HEK293 (cell line): Measurements from ENCODE around the gene SLC39A11.

ENCODE experiments used
- GFI1B ChIP-seq: fragments of 450-650 bp; formaldehyde crosslinking; IDR thresholded peaks from 2 replicates; pipeline ENCODE4 v1.5.1; 2016; ENCODE audit warnings: missing biosample characterization, missing genetic modification characterization
- KLF10 ChIP-seq: fragments of 450-650 bp; IDR thresholded peaks from 2 replicates; pipeline ENCODE4 v1.5.1; 2018; ENCODE audit warnings: missing biosample characterization, mild to moderate bottlenecking, missing genetic modification characterization
- KLF7 ChIP-seq: fragments of 450-650 bp; formaldehyde crosslinking; IDR thresholded peaks from 2 replicates; pipeline ENCODE4 v1.5.1; 2016; ENCODE audit warnings: missing biosample characterization, missing genetic modification characterization, borderline replicate concordance
- PRDM4 ChIP-seq: fragments of 450-650 bp; formaldehyde crosslinking; IDR thresholded peaks from 2 replicates; pipeline ENCODE4 v1.5.1; 2017; ENCODE audit warnings: missing biosample characterization, missing genetic modification characterization
- PRDM6 ChIP-seq: fragments of 450-650 bp; formaldehyde crosslinking; IDR thresholded peaks from 2 replicates; pipeline ENCODE4 v1.5.1; 2017; ENCODE audit warnings: missing biosample characterization, missing genetic modification characterization
- SETDB1 ChIP-seq: IDR thresholded peaks from one replicate; pipeline ENCODE4 v1.6.1; 2017; ENCODE audit warnings: mild to moderate bottlenecking, low read length, moderate library complexity, mixed read lengths; ENCODE audit not compliant: insufficient read length
- SP7 ChIP-seq: fragments of 450-650 bp; formaldehyde crosslinking; IDR thresholded peaks from 2 replicates; pipeline ENCODE4 v1.5.1; 2016; ENCODE audit warnings: missing biosample characterization, missing genetic modification characterization
- TRIM28 ChIP-seq: IDR thresholded peaks from 2 replicates; pipeline ENCODE4 v1.6.1; 2011; ENCODE audit warnings: low read length, control low read depth, borderline replicate concordance
- ZBTB1 ChIP-seq: fragments of 450-650 bp; formaldehyde crosslinking; IDR thresholded peaks from 2 replicates; pipeline ENCODE4 v1.5.1; 2016; ENCODE audit warnings: missing biosample characterization, missing genetic modification characterization
- ZBTB26 ChIP-seq: fragments of 450-650 bp; formaldehyde crosslinking; optimal IDR thresholded peaks from 2 replicates; pipeline ENCODE3; 2016; ENCODE audit warnings: missing biosample characterization, mild to moderate bottlenecking, missing genetic modification characterization
- ZFP69B ChIP-seq: fragments of 450-650 bp; formaldehyde crosslinking; IDR thresholded peaks from 2 replicates; pipeline ENCODE4 v1.5.1; 2016; ENCODE audit warnings: missing biosample characterization, missing genetic modification characterization
- ZIC2 ChIP-seq: fragments of 450-650 bp; formaldehyde crosslinking; IDR thresholded peaks from 2 replicates; pipeline ENCODE4 v1.5.1; 2016; ENCODE audit warnings: missing biosample characterization, missing genetic modification characterization
- ZNF10 ChIP-seq: fragments of 450-650 bp; formaldehyde crosslinking; IDR thresholded peaks from 2 replicates; pipeline ENCODE4 v1.5.1; 2017; ENCODE audit warnings: missing biosample characterization, missing genetic modification characterization
- ZNF112 ChIP-seq: fragments of 450-650 bp; formaldehyde crosslinking; IDR thresholded peaks from 2 replicates; pipeline ENCODE4 v1.5.0; 2017; ENCODE audit warnings: missing biosample characterization, missing genetic modification characterization
- ZNF140 ChIP-seq: fragments of 450-650 bp; formaldehyde crosslinking; IDR thresholded peaks from 2 replicates; pipeline ENCODE4 v1.5.1; 2016; ENCODE audit warnings: missing biosample characterization, missing genetic modification characterization
- ZNF169 ChIP-seq: fragments of 450-650 bp; formaldehyde crosslinking; IDR thresholded peaks from 2 replicates; pipeline ENCODE4 v1.5.1; 2016; ENCODE audit warnings: missing biosample characterization, missing genetic modification characterization
- ZNF184 ChIP-seq: fragments of 450-650 bp; IDR thresholded peaks from 2 replicates; pipeline ENCODE4 v1.5.1; 2018; ENCODE audit warnings: missing biosample characterization, mild to moderate bottlenecking, missing genetic modification characterization
- ZNF24 ChIP-seq: fragments of 450-650 bp; formaldehyde crosslinking; IDR thresholded peaks from 2 replicates; pipeline ENCODE4 v1.5.1; 2016; ENCODE audit warnings: missing biosample characterization, missing genetic modification characterization
- ZNF324 ChIP-seq: fragments of 450-650 bp; formaldehyde crosslinking; IDR thresholded peaks from 2 replicates; pipeline ENCODE4 v1.5.1; 2016; ENCODE audit warnings: missing biosample characterization, missing genetic modification characterization
- ZNF350 ChIP-seq: fragments of 450-650 bp; formaldehyde crosslinking; IDR thresholded peaks from 2 replicates; pipeline ENCODE4 v1.5.0; 2017; ENCODE audit warnings: missing biosample characterization, mild to moderate bottlenecking, missing genetic modification characterization
- ZNF391 ChIP-seq: fragments of 450-650 bp; formaldehyde crosslinking; IDR thresholded peaks from 2 replicates; pipeline ENCODE4 v1.5.1; 2016; ENCODE audit warnings: low read depth, missing biosample characterization, missing genetic modification characterization, borderline replicate concordance
- ZNF423 ChIP-seq: fragments of 450-650 bp; formaldehyde crosslinking; IDR thresholded peaks from 2 replicates; pipeline ENCODE4 v1.5.1; 2016; ENCODE audit warnings: missing biosample characterization, missing genetic modification characterization
- ZNF558 ChIP-seq: fragments of 450-650 bp; formaldehyde crosslinking; IDR thresholded peaks from 2 replicates; pipeline ENCODE4 v1.5.1; 2016; ENCODE audit warnings: missing biosample characterization, missing genetic modification characterization
- ZNF560 ChIP-seq: fragments of 450-650 bp; formaldehyde crosslinking; IDR thresholded peaks from 2 replicates; pipeline ENCODE4 v1.5.1; 2017; ENCODE audit warnings: missing biosample characterization, missing genetic modification characterization, borderline replicate concordance
- ZNF596 ChIP-seq: fragments of 450-650 bp; IDR thresholded peaks from 2 replicates; pipeline ENCODE4 v1.5.0; 2018; ENCODE audit warnings: missing biosample characterization, mild to moderate bottlenecking, missing genetic modification characterization, moderate library complexity
- ZNF621 ChIP-seq: fragments of 450-650 bp; formaldehyde crosslinking; IDR thresholded peaks from 2 replicates; pipeline ENCODE4 v1.5.1; 2017; ENCODE audit warnings: missing biosample characterization, missing genetic modification characterization
- ZNF645 ChIP-seq: fragments of 450-650 bp; formaldehyde crosslinking; IDR thresholded peaks from 2 replicates; pipeline ENCODE4; 2016; ENCODE audit warnings: missing biosample characterization, missing genetic modification characterization
- ZNF664 ChIP-seq: fragments of 450-650 bp; formaldehyde crosslinking; IDR thresholded peaks from 2 replicates; pipeline ENCODE4 v1.5.1; 2016; ENCODE audit warnings: missing biosample characterization, missing genetic modification characterization
- ZNF792 ChIP-seq: fragments of 450-650 bp; formaldehyde crosslinking; IDR thresholded peaks from 2 replicates; pipeline ENCODE4 v1.5.1; 2016; ENCODE audit warnings: missing biosample characterization, missing genetic modification characterization
- ZNF843 ChIP-seq: fragments of 450-650 bp; formaldehyde crosslinking; IDR thresholded peaks from 2 replicates; pipeline ENCODE4 v1.5.1; 2016; ENCODE audit warnings: missing biosample characterization, missing genetic modification characterization
- ZSCAN23 ChIP-seq: fragments of 450-650 bp; formaldehyde crosslinking; IDR thresholded peaks from 2 replicates; pipeline ENCODE4 v1.5.1; 2016; ENCODE audit warnings: missing biosample characterization, missing genetic modification characterization
- ZXDB ChIP-seq: fragments of 450-650 bp; formaldehyde crosslinking; IDR thresholded peaks from 2 replicates; pipeline ENCODE4 v1.5.1; 2016; ENCODE audit warnings: missing biosample characterization, missing genetic modification characterization
- TF ChIP-seq, protein P1 (sequence below): fragments of 450-650 bp; formaldehyde crosslinking; conservative IDR thresholded peaks from 2 replicates; pipeline ENCODE4 v1.5.1; 2016; ENCODE audit warnings: low read depth, missing biosample characterization, missing genetic modification characterization

The SLC39A11 gene

DNA sequence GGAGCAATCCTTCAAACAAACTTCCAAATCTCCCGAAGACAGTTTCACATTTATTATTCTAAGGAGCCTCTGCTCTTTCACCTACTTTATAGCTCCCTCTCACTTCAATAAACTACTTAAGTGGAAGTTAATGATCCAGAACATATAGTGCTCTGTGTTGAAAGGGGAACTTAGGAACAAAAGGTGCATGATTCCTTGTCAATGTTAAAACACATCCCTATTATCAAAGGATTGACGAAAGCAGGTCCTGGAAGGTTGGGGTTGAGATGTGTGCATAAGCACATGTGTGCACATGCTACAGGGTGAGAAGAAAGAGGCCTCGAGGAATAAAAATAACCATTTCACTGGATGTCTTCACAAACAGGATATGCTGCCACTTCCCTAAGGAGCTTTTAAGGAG, 170.3 kb downstream of the SLC39A11 start (continued):
- no peak for TF ChIP-seq ZIC2 (tag by site-specific recombination)
- peak; percentile 76 for TF ChIP-seq TRIM28
- TF ChIP-seq ZNF558 (tag by site-specific recombination), result no peak
- TF ChIP-seq ZNF350 (tag by site-specific recombination), result no peak
- no peak for TF ChIP-seq ZNF391
- TF ChIP-seq ZNF112 (tag by site-specific recombination), result no peak
- no peak for TF ChIP-seq ZNF10 (tag by site-specific recombination)
- no peak for TF ChIP-seq ZXDB
- TF ChIP-seq ZBTB26 (tag by site-specific recombination), result no peak
- TF ChIP-seq SETDB1, result peak; percentile 35
- TF ChIP-seq ZNF645 (tag by site-specific recombination), result no peak
- no peak for TF ChIP-seq ZNF169
- TF ChIP-seq ZBTB1 (tag by site-specific recombination), result no peak
- no peak for TF ChIP-seq ZNF792 (tag by site-specific recombination)
- no peak for TF ChIP-seq ZNF560 (tag by site-specific recombination)
- TF ChIP-seq ZNF664 (tag by site-specific recombination), result no peak
- no peak for TF ChIP-seq ZSCAN23 (tag by site-specific recombination)
- no peak for TF ChIP-seq ZFP69B (tag by site-specific recombination)
- TF ChIP-seq PRDM4 (tag by site-specific recombination), result peak; percentile 73; the same call in 1 of the 2 replicates
- TF ChIP-seq, protein P1, sequence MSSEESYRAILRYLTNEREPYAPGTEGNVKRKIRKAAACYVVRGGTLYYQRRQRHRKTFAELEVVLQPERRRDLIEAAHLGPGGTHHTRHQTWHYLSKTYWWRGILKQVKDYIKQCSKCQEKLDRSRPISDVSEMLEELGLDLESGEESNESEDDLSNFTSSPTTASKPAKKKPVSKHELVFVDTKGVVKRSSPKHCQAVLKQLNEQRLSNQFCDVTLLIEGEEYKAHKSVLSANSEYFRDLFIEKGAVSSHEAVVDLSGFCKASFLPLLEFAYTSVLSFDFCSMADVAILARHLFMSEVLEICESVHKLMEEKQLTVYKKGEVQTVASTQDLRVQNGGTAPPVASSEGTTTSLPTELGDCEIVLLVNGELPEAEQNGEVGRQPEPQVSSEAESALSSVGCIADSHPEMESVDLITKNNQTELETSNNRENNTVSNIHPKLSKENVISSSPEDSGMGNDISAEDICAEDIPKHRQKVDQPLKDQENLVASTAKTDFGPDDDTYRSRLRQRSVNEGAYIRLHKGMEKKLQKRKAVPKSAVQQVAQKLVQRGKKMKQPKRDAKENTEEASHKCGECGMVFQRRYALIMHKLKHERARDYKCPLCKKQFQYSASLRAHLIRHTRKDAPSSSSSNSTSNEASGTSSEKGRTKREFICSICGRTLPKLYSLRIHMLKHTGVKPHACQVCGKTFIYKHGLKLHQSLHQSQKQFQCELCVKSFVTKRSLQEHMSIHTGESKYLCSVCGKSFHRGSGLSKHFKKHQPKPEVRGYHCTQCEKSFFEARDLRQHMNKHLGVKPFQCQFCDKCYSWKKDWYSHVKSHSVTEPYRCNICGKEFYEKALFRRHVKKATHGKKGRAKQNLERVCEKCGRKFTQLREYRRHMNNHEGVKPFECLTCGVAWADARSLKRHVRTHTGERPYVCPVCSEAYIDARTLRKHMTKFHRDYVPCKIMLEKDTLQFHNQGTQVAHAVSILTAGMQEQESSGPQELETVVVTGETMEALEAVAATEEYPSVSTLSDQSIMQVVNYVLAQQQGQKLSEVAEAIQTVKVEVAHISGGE (tag by site-specific recombination), result no peak
- TF ChIP-seq ZNF621 (tag by site-specific recombination), result no peak
- TF ChIP-seq ZNF24, result no peak
- peak; percentile 81 for TF ChIP-seq PRDM6 (tag by site-specific recombination)
- no peak for TF ChIP-seq ZNF596 (tag by site-specific recombination)
- TF ChIP-seq ZNF324 (tag by site-specific recombination), result no peak
- no peak for TF ChIP-seq KLF7 (tag by site-specific recombination)
- TF ChIP-seq KLF10, result no peak
- TF ChIP-seq GFI1B, result no peak
- TF ChIP-seq ZNF843 (tag by site-specific recombination), result 0 out of 2 replicates have a peak, but pooled peaks have one; percentile 46
- no peak for TF ChIP-seq ZNF423
- no peak for TF ChIP-seq ZNF140
- peak; percentile 14; the same call in 1 of the 2 replicates for TF ChIP-seq SP7 (tag by site-specific recombination)
- no peak for TF ChIP-seq ZNF184
